K562 (cell line): Measurements from ENCODE around the gene HPX. TPM values are rescaled to one million over a fixed set of nuclear protein-coding genes. Genes with fewer than 3 reads are reported as not detected.

ENCODE experiments used
- CEBPB ChIP-seq: fragments of 450-650 bp; IDR thresholded peaks from 2 replicates; pipeline ENCODE4 v1.6.1; 2016; ENCODE audit warnings: missing genetic modification characterization, missing compliant biosample characterization
- CREBBP ChIP-seq: IDR thresholded peaks from one replicate; pipeline ENCODE4 v1.6.1; 2012; ENCODE audit warnings: low read depth, mild to moderate bottlenecking, control low read depth, inconsistent platforms, low read length
- LEF1 ChIP-seq: fragments of 450-650 bp; IDR thresholded peaks from 2 replicates; pipeline ENCODE4 v1.6.1; 2016; ENCODE audit warnings: mild to moderate bottlenecking
- MYC ChIP-seq, 2 experiments: fragments of 250-450 bp in 1 of 2; sonication (Bioruptor Pico) in 1 of 2; IDR thresholded peaks; 2 replicates each; pipeline versions ENCODE4 v1.5.1 to v1.6.1; 2012 to 2021; ENCODE audit warnings: low read depth in 2 of 2, borderline replicate concordance in 1 of 2, improper control_type of control experiment in 1 of 2, low read length in 1 of 2, mild to moderate bottlenecking in 1 of 2, moderate library complexity in 1 of 2
- NFIC ChIP-seq: fragments of 450-650 bp; IDR thresholded peaks from 2 replicates; pipeline ENCODE4 v1.6.1; 2017; ENCODE audit warnings: mild to moderate bottlenecking, inconsistent platforms
- POLR2AphosphoS5 ChIP-seq: IDR thresholded peaks from 2 replicates; pipeline ENCODE4 v1.6.1; 2011; ENCODE audit warnings: mild to moderate bottlenecking, low read depth, low read length, moderate library complexity; ENCODE audit not compliant: control insufficient read depth, insufficient read depth
- PRDM10 ChIP-seq: fragments of 450-650 bp; IDR thresholded peaks from 2 replicates; pipeline ENCODE4 v1.6.1; 2018; ENCODE audit not compliant: partially characterized antibody
- PRMT5 ChIP-seq: sonication (generic); formaldehyde crosslinking; IDR thresholded peaks from 2 replicates; pipeline ENCODE4 v1.5.0; 2020; ENCODE audit warnings: missing genetic modification reagents
- SMAD4 ChIP-seq: fragments of 250-450 bp; sonication (Bioruptor Pico); conservative IDR thresholded peaks from 2 replicates; pipeline ENCODE4 v1.8.0; 2021; ENCODE audit warnings: inconsistent platforms, mild to moderate bottlenecking, moderate library complexity
- TSC22D4 ChIP-seq: fragments of 450-650 bp; IDR thresholded peaks from 2 replicates; pipeline ENCODE4 v1.6.1; 2016; ENCODE audit warnings: missing genetic modification characterization, missing biosample characterization, control low read depth
- ZBTB26 ChIP-seq: fragments of 450-650 bp; formaldehyde crosslinking; IDR thresholded peaks from 2 replicates; pipeline ENCODE4 v1.4.0; 2022; ENCODE audit warnings: missing genetic modification characterization
- ZNF395 ChIP-seq: fragments of 200-800 bp; sonication (Bioruptor generic); IDR thresholded peaks from 2 replicates; pipeline ENCODE4 v1.6.1; 2017; ENCODE audit warnings: missing genetic modification characterization, missing compliant biosample characterization
- ZNF518B ChIP-seq: fragments of 250-450 bp; sonication (Bioruptor Pico); IDR thresholded peaks from 2 replicates; pipeline ENCODE4 v1.5.0; 2021; ENCODE audit warnings: mild to moderate bottlenecking, moderate library complexity
- ZNF696 ChIP-seq: fragments of 250-450 bp; sonication (Bioruptor Pico); conservative IDR thresholded peaks from 2 replicates; pipeline ENCODE4 v1.4.0; 2020; ENCODE audit warnings: mild to moderate bottlenecking, moderate library complexity
- ZNF699 ChIP-seq: fragments of 250-450 bp; sonication (Bioruptor Pico); IDR thresholded peaks from 2 replicates; pipeline ENCODE4 v1.8.0; 2021; ENCODE audit warnings: mild to moderate bottlenecking, moderate library complexity; ENCODE audit not compliant: insufficient replicate concordance
- polyA plus RNA-seq, 8 experiments: library from polyadenylated mRNA; depleted of rRNA in 4 of 8; stranded (reverse) in 5 of 8; unstranded in 3 of 8; fragments of >200 nt; fragmentation: Nextera tagmentation in 2 of 8; fragmentation: Illumina TruSeq in 1 of 8; extraction: Ambion mirVana in 2 of 8; extraction: Trizol in 1 of 8; gene quantifications; 2 replicates each; pipeline versions ENCODE4 v1.2.1 to v1.2.3, GENCODE V29; 2011 to 2014; ENCODE audit warnings: inconsistent platforms in 1 of 8, missing spikeins in 1 of 8
- total RNA-seq, 7 experiments: library from RNA; depleted of rRNA in 6 of 7; stranded (reverse); fragments of >200 nt in 6 of 7; fragmentation: Illumina TruSeq in 2 of 7; extraction: Trizol in 2 of 7; gene quantifications; 2 replicates each; pipeline versions ENCODE4 v1.2.1 to v1.2.3, GENCODE V29; 2011 to 2021; ENCODE audit warnings: low replicate concordance in 1 of 7

The HPX gene
- total and polyA plus RNA-seq, 9 of the 15 experiments (the other 6 are each of a cell fraction or from before 2014, with no cell fraction given), result 0.12 to 1.2 (median 0.49) TPM; not detected in 1

- TF ChIP-seq PRDM10, result peak; percentile 19
- no peak for TF ChIP-seq ZNF696 (CRISPR knock-in tag)
- no peak for TF ChIP-seq ZNF699 (CRISPR knock-in tag)
- no peak for TF ChIP-seq CEBPB (tag)
- TF ChIP-seq POLR2AphosphoS5, result peak; percentile 47; the same call in 1 of the 2 replicates
- TF ChIP-seq CREBBP, result no peak
- TF ChIP-seq LEF1, result peak; percentile 69
- peak; percentile 86 for TF ChIP-seq MYC (IDR thresholded peaks at IDR 0.05; ENCODE audit: low read depth, low read length)
- no peak; the same call in 1 of the 2 replicates for TF ChIP-seq MYC (CRISPR knock-in tag; IDR thresholded peaks at IDR 0.05; ENCODE audit: borderline replicate concordance, low read depth)
- TF ChIP-seq PRMT5 (CRISPR knock-in tag), result no peak
- TF ChIP-seq TSC22D4 (tag), result no peak
- no peak for TF ChIP-seq ZNF518B (CRISPR knock-in tag)
- peak; percentile 53; the same call in 1 of the 2 replicates for TF ChIP-seq SMAD4 (CRISPR knock-in tag)
- TF ChIP-seq NFIC, result peak; percentile 88
- TF ChIP-seq ZBTB26 (CRISPR knock-in tag), result no peak
- no peak for TF ChIP-seq ZNF395
These were observed 50.7 kb downstream of the HPX start, which contains the start of gene SMPD1 (continued) for GRCh38 chr11:6389905-6390717.
